Cardiac muscle cell (in vitro differentiated cells and primary cell): ENCODE measurements around the gene COL4A2. TPM values are rescaled to one million over a fixed set of nuclear protein-coding genes. Genes with fewer than 3 reads are reported as not detected.

Experiments used
- DNase-seq, 2 donors: peaks; one replicate each; pipeline versions ENCODE4 v3.0.0 to v3.0.0-alpha.2; 2010 to 2017; ENCODE audit warnings: low read depth in 1 of 2, low spot score in 1 of 2
- H3K27ac ChIP-seq: fragments of 200-600 bp; sonication (generic); 2 replicates; pipeline ENCODE4 v1.5.1; 2016
- H3K27me3 ChIP-seq: fragments of 200-600 bp; sonication (generic); 2 replicates; pipeline ENCODE4 v1.6.0; 2016; ENCODE audit warnings: control low read depth
- H3K36me3 ChIP-seq: fragments of 200-600 bp; sonication (generic); 2 replicates; pipeline ENCODE4 v1.5.1; 2016; ENCODE audit warnings: control low read depth
- H3K4me1 ChIP-seq: fragments of 200-600 bp; sonication (generic); 2 replicates; pipeline ENCODE4 v1.8.1; 2017; ENCODE audit warnings: low read depth, mild to moderate bottlenecking, mixed run types
- H3K4me3 ChIP-seq: fragments of 200-600 bp; sonication (generic); 2 replicates; pipeline ENCODE4 v1.5.1; 2016; ENCODE audit warnings: mild to moderate bottlenecking
- H3K9me3 ChIP-seq: fragments of 200-600 bp; sonication (generic); 2 replicates; pipeline ENCODE4 v1.5.1; 2017; ENCODE audit warnings: low read depth, mild to moderate bottlenecking, control low read depth
- CTCF ChIP-seq: IDR thresholded peaks from 2 replicates; pipeline ENCODE4 v1.5.1; 2012; ENCODE audit warnings: low read depth, mild to moderate bottlenecking, low read length
- polyA plus RNA-seq: library from polyadenylated mRNA; unstranded; fragments of >200 nt; fragmentation: Nextera tagmentation; extraction: Ambion mirVana; gene quantifications from 2 replicates; pipeline ENCODE4 v1.2.1, GENCODE V29; 2016
- total RNA-seq: library from RNA; depleted of rRNA; stranded (reverse); fragments of >200 nt; gene quantifications from 2 replicates; pipeline ENCODE4 v1.2.3, GENCODE V29; 2016

Gene COL4A2
- total and polyA plus RNA-seq, 2 experiments from 2014 or later = 184 to 516 TPM

- TF ChIP-seq CTCF = no peak
- Histone ChIP-seq H3K4me1 (peaks cover 17% of the 10 kb centered on the region), H3K36me3 (no peaks in the 10 kb centered on the region), H3K27ac (no peak overlapping the region), H3K9me3 (no peaks in the 10 kb centered on the region), H3K4me3 (no peak overlapping the region), H3K27me3 (no peaks in the 10 kb centered on the region)
- no peak for DNase-seq
Measured at GRCh38 chr13:110554227-110554836, 247.2 kb downstream of the COL4A2 start.

- DNase-seq = no peak
- Histone ChIP-seq H3K27me3 (no peaks in the 10 kb centered on the region), H3K4me1 (peaks cover 15% of the 10 kb centered on the region), H3K36me3 (no peaks in the 10 kb centered on the region), H3K27ac (no peak overlapping the region), H3K4me3 (no peak overlapping the region), H3K9me3 (no peaks in the 10 kb centered on the region)
- TF ChIP-seq CTCF = no peak
Measured at GRCh38 chr13:110554946-110555345, 247.9 kb downstream of the COL4A2 start.

DNA sequence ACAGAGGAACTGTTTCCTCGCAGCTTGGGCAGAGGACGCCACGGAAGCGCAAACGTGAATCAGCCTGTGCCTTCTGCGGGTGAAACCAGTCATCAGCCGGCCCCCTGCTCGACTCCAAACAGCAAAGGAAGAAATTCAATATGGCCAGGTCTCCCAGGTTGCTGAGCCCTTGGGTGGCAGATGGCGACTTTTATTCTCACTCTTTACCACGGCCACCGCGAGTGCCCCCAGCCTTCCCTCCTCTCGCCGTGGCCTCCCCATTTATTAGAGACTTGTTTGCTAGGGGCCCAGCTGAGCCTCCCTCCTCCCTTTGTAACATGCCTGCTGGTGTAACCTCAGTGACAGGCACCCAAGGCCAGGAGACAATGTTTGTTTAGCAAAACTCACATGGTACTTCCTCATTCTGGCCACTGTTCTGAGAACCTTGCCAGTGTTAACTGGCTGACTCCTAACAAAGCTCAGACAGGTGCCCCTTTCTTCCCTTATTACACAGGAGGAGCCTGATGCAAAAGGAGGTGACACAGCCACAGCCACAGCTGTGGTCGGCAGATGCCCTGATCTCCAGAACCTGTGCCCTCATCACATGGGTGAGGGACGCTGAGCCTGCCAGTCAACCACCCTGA is 248.6 kb downstream of the COL4A2 start:
- Histone ChIP-seq H3K27me3 (no peaks in the 10 kb centered on the region), H3K4me1 (peaks cover 20% of the 10 kb centered on the region), H3K4me3 (no peak overlapping the region), H3K36me3 (no peaks in the 10 kb centered on the region), H3K9me3 (no peaks in the 10 kb centered on the region), H3K27ac (no peak overlapping the region)
- no peak for DNase-seq
- TF ChIP-seq CTCF = no peak

- no peak overlapping the region for H3K27ac ChIP-seq
- no peak for DNase-seq
- no peaks in the 10 kb centered on the region for H3K36me3 ChIP-seq
- H3K4me3 ChIP-seq = no peak overlapping the region
- H3K9me3 ChIP-seq = no peaks in the 10 kb centered on the region
- TF ChIP-seq CTCF = no peak
- peaks cover 16% of the 10 kb centered on the region for H3K4me1 ChIP-seq
- H3K27me3 ChIP-seq = no peaks in the 10 kb centered on the region
Measured at GRCh38 chr13:110556224-110556606, 249.1 kb downstream of the COL4A2 start.

GRCh38 chr13:110557082-110557481 is 250.0 kb downstream of the COL4A2 start:
- H3K4me1 ChIP-seq = peaks cover 8% of the 10 kb centered on the region
- no peaks in the 10 kb centered on the region for H3K27me3 ChIP-seq
- H3K27ac ChIP-seq = no peak overlapping the region
- H3K36me3 ChIP-seq = no peaks in the 10 kb centered on the region
- DNase-seq = no peak
- no peaks in the 10 kb centered on the region for H3K9me3 ChIP-seq
- H3K4me3 ChIP-seq = no peak overlapping the region
- TF ChIP-seq CTCF = no peak
